ENCODE measurements around the gene HDGF.

The HDGF gene

DNA sequence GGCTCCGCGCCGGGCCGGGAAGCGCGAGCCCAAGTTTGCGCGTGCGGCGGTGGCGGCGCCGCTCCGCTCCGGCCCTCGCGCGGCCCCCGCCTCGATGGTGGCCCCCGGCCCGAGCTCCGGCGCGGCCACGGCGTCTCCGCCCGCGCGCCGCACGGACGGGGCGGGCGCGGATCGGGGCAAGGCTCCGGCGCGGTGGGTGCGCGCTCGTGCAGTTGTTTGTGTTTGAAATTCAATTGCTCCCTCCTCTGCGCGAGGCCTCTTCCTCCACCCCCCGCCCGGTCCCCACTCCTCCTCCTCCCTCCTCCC lies at the start of gene HDGF:
TSS of gene HDGF (minus strand) at position 225 of the 306 bp plus-strand sequence. CDS start 246 bp downstream, outside the sequence.
- in situ Hi-C loops (cut with HindIII; ENCODE audit: low pct_ligation_motif_present, low pct_unique_long_range_greater_than_20kb, low sequenced_read_pairs): no loop called here

DNA sequence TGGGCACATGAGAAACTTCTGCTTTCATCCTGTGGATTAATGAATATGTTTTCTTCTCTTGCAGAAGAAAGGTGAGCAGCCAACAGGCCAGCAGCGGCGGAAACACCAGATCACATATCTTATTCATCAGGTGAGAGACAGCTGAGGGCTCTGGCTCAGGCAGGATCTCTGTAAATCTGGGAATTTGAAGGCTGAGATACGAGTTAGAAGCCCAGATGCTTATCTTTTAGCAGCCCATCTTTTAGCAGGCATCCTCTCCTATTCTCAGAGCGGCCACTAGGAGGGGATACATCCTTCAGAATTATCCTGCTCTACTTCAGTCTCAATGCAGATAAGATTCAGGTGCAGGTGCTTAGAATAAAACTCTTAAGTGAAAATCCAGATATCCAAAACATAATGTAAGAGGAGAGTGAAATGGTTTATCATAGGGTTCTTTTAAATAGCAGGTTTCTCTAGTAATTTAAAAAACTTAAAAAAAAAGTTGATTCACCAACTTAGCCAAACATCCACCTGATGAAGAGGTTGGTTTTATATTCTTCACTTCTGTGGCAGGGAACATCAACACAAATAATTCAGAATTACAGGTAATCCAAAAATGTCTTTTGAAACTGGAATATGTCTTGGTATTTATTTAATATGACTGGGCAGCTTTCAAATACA lies 45.9 kb upstream of the HDGF start:
- in situ Hi-C loops (cut with HindIII; ENCODE audit: low pct_ligation_motif_present, low pct_unique_long_range_greater_than_20kb, low sequenced_read_pairs): no loop called here
- DNase-seq: peak; percentile 76

More for the DNA sequence above, at the start of gene HDGF:
- DNase-seq: no peak

DNA sequence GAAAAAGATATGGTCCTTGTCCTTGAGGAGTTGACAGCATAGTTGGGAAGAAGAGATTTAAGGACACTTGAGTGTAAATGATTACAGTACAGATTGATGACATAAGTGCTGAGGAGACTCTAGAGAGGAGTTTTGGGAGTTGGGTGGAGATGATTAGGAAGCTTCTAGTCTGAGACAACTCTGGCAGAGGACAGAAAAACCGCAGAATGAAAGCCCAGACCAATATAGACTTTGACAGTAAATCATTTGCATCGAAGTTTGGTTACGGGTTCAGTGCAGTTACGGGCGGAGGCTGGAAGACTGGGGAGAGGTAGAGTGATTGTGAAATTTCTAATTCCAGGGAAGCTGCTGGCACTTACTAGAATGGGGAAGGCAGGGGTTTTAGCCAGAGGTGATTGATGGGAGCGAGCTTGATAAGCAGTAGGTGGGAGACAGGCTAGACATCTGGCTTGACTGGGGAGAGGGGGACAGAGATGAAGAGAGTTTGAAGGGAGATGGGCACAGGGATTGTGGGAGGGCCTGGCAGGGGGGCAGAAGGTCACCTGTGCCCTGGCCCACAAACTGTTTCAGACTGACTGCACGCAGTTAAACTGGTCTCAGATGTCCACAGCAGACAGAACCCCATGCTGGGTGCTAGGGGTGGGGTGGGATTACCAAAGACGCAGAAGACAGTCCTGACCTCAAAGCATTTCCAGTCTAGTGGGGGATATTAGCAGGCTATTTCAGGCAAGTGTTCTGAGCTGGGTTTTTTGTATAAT lies 45.0 kb upstream of the HDGF start:
- DNase-seq: peak; percentile 77
- in situ Hi-C loops (cut with HindIII; ENCODE audit: low pct_ligation_motif_present, low pct_unique_long_range_greater_than_20kb, low sequenced_read_pairs): no loop called here

DNA sequence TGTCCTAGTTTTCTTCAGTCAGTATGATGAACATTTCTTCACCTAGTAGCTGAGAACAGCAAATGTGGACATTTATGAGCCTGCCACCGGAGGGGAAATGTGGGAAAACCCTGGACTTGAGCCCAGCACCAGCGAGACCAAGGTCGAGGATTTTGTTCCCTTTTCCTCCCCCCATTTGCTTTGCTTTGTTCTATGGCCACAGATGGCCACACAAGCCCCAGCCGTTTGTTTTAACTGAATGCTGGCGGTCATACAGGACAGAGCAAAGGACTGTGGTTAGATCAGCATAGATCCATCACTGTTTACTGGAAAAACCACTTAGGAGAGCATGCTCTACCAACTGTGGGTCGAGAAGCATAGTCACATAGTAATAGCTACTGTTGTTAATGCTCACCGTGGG lies 44.3 kb upstream of the HDGF start:
- in situ Hi-C loops (cut with HindIII; ENCODE audit: low pct_ligation_motif_present, low pct_unique_long_range_greater_than_20kb, low sequenced_read_pairs): no loop called here
- peak; percentile 79 for DNase-seq

DNA sequence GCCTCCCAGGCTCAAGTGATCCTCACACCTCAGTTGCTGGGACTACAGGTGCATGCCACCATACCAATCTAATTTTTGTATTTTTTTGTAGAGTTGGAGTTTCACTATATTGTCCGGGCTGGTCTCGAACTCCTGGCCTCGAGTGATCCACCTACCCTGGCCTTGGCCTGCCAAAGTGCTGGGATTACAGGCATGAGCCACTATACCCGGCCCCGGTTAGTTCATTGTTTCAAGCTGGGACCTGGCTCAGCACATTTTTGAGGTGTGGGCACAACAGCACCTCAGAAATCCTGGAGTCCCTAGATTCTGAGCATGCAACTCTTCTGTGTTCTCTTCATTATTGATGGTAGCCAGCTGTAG lies 43.9 kb upstream of the HDGF start:
- in situ Hi-C loops (cut with HindIII; ENCODE audit: low pct_ligation_motif_present, low pct_unique_long_range_greater_than_20kb, low sequenced_read_pairs): no loop called here
- no peak for DNase-seq

DNA sequence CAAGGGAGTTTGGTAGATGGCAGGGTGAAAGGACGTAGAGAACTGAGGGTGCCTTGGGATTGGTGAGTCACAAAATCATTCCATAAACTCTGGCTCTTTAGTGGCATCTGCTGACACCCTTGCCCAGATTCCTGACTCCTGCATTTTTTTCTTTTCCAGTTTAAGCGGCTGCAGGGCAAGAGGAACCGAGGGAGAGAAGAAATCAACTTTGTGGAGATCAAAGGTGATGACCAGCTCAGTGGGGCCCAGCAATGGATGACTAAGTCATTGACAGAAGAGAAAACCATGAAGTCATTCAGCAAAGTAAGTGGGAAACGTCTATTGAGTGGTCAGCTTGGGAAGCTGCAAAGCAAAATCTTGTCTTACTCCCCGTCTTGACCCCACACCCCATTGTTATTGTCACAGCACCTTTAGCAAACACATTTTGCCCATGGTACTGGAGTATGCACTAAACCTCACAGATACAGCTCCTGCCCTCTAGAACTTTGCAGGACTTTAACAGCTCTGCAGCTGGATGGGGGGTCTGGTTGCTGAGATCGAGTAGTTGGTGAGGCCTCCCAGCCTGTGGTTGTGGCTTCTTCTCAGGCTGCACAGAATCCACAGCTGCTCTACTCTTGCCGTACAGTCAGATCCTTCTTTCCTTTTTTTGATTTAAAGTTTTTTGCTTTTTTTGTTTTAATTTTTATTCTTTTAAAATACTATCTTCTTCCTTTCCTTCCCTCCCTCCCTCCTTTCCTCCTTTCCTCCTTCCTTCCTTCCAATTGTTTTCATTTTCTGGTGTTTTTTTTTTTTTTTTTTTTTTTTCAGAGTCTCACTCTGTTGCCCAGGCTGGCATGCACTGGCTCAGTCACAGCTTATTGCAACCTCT lies 43.3 kb upstream of the HDGF start:
- peak; percentile 85 for DNase-seq
- in situ Hi-C loops (cut with HindIII; ENCODE audit: low pct_ligation_motif_present, low pct_unique_long_range_greater_than_20kb, low sequenced_read_pairs): no loop called here

DNA sequence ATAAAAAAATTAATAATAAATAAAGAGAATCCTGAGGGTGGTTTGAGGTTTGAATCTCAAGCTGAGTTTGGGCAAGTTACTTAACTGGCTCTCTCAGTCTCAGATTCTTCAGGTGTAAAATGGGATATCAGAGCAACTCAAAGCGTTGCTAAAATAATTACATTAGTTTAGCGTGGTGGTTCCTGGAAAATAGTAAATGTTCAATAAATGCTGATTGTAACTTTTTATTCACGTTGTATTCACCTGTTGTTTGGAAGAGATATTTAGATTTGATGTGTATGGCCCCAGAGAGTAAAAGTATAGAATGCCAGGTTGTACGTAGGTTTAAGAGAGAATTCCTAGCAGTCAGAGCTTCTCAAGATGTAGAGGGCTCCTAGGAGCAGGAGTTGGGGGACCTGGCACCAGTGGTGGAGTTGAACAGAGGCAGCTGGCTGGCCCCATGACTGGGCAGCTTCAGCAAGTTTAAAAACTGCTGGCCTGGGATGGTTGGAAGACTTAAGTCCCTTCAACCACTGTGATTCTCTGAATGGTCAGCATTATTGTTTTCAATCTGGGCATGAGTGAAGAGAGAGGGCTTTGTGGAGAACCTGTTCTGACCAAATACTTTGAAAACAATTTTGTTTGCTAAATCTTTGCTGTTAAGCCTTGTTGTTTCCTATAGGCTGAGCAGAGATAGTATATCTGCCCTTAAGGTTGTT lies 38.3 kb upstream of the HDGF start:
- in situ Hi-C loops (cut with HindIII; ENCODE audit: low pct_ligation_motif_present, low pct_unique_long_range_greater_than_20kb, low sequenced_read_pairs): no loop called here
- no peak for DNase-seq

DNA sequence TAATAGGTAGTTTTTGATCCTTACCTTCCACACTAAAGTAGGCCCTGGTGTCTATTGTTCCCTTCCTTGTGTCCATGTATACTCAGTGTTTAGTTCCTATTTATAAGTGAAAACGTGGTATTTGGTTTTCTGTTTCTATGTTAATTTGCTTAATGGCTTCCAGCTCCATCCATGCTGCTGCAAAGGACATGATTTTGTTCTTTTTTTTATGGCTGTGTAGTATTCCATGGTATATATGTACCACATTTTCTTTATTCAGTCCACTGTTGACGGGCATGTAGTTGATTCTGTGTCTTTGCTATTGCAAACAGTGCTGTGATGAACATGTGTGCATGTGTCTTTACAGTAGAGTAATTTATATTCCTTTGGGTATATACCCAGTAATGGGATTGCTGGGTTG lies 36.7 kb upstream of the HDGF start:
- in situ Hi-C loops (cut with HindIII; ENCODE audit: low pct_ligation_motif_present, low pct_unique_long_range_greater_than_20kb, low sequenced_read_pairs): no loop called here
- DNase-seq: no peak

DNA sequence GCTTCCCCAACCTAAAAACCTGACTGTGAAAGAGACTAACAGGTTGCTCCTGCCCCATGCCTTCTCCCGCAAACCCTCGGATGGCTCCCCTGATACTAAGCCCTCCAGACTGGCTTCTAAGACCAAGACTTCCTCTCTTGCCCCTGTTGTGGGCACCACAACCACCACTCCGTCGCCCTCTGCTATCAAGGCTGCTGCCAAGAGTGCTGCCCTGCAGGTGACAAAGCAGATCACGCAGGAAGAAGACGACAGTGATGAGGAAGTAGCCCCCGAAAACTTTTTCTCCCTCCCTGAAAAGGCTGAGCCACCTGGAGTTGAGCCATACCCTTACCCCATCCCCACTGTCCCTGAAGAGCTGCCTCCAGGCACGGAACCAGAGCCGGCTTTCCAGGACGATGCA lies 35.2 kb upstream of the HDGF start:
- no peak for DNase-seq
- in situ Hi-C loops (cut with HindIII; ENCODE audit: low pct_ligation_motif_present, low pct_unique_long_range_greater_than_20kb, low sequenced_read_pairs): no loop called here

DNA sequence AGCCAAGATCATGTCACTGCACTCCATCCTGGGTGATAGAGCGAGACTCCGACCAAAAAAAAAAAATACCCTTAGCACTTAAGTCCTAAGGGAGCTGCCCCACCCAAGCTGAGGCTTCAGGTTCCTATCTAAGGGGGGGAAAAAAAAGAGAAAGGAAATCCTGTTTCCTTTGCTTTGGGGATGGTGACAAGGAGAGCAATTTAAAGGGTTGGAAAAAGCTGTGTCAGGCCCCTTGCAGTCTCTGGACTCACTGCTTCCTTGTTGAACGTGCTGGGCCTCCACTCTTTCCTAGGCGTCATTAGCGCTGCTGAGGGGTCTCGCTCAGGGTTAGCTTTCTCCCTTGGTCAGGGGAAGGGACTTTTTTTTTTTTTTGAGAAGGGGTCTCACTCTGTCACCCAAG lies 34.0 kb upstream of the HDGF start:
- in situ Hi-C loops (cut with HindIII; ENCODE audit: low pct_ligation_motif_present, low pct_unique_long_range_greater_than_20kb, low sequenced_read_pairs): no loop called here
- DNase-seq: no peak

DNA sequence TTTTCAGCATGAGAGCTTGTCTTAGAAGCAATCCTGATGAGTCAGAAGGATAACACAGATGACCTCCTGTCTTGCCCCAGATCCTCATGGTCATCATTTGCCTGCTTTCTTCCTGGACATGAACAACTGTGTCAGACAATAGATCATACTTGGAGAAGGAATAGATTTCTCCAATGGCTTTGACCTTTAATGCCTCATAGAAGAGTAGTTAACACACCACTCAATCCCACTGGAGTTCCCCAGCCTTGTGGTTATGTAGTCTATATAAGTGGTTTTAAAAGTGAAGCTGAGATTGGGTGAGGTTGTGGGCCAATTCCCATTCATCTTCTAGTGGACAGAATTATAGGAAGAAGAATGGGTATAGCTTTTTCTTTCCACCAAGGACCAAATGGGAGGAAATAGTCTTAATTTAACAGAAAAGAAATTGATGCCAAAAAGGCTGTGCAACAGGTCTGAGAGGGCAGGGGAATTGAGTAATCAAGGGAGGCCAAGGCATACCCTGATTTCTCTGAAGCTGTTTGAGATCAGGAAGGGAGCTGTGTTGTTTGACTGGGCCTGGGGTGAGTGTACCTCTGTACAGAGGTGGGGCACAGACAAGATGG lies 30.2 kb upstream of the HDGF start:
- DNase-seq: no peak
- in situ Hi-C loops (cut with HindIII; ENCODE audit: low pct_ligation_motif_present, low pct_unique_long_range_greater_than_20kb, low sequenced_read_pairs): no loop called here

DNA sequence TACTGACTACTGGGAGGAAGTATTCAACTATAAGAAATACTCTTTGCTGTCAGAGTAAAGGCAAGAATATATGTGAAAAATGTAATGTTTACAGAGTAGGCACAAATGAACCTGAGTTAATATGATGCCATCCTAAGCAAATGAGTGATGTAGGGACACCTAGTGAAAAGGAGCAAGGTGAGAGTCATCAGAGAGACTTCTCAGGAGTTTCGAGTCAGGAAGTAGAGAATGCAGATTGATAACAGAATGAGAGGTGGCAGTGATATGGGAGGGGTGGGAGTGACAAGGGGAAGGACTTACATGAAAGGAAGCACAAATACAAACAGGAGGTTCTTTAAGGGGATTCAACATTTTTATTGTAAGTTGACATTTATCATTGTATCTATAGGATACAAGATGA lies 26.1 kb upstream of the HDGF start:
- no peak for DNase-seq
- in situ Hi-C loops (cut with HindIII; ENCODE audit: low pct_ligation_motif_present, low pct_unique_long_range_greater_than_20kb, low sequenced_read_pairs): no loop called here

DNA sequence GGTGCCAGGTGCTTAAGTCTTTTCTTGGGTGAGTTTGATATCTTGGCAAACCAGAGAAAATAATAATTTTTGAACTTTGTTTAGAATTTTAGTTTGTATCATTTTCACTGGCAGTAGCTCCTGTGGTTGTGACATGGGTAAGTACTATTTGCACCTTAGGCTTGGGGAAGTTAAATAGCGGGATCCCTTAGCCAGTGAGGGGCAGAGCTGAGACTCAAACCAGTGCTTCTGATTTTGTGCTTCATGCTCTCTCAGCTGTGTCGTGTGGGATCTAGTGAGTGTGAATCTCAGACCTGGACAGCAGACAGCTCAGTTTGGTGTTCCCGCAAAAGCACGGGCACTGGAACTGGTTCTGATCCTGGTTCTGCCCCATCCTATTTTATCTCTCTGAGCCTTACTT lies 25.5 kb upstream of the HDGF start:
- in situ Hi-C loops (cut with HindIII; ENCODE audit: low pct_ligation_motif_present, low pct_unique_long_range_greater_than_20kb, low sequenced_read_pairs): no loop called here
- DNase-seq: no peak

DNA sequence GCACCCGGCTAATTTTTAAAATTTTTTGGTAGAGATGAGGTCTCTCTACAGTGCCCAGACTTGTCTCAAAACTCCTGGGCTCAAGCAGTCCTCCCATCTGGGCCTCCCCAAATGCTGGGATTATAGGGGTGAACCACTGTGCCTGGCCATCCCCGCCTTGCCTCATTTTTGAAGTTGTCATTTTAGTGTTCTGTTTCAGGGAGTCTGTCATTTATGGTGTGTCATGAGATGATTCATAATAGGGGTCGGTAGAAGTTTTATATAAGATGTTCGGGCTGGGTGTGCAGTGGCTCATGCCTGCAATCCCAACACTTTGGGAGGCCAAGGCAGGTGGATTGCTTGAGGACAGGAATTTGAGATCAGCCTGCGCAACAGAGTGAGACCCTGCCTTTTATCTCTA lies 24.3 kb upstream of the HDGF start:
- DNase-seq: no peak
- in situ Hi-C loops (cut with HindIII; ENCODE audit: low pct_ligation_motif_present, low pct_unique_long_range_greater_than_20kb, low sequenced_read_pairs): no loop called here

DNA sequence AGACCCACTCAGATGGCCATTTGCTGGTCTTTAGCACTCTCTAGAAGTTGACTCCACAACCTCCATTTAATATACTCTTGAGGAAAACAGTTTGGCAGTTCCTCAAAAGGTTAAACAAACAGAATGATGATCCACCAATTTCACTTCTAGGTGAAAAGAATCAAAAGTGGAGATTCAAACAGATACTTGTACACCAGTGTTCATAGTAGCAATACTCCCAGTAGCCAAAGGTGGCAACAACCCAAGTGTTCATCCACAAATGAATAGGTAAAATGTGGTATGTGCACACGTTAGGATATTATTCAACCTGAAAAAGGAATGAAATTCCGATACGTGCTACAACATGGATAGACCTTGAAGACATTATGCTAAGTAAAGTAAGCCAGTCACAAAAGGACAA lies 22.1 kb upstream of the HDGF start:
- in situ Hi-C loops (cut with HindIII; ENCODE audit: low pct_ligation_motif_present, low pct_unique_long_range_greater_than_20kb, low sequenced_read_pairs): no loop called here
- no peak for DNase-seq

DNA sequence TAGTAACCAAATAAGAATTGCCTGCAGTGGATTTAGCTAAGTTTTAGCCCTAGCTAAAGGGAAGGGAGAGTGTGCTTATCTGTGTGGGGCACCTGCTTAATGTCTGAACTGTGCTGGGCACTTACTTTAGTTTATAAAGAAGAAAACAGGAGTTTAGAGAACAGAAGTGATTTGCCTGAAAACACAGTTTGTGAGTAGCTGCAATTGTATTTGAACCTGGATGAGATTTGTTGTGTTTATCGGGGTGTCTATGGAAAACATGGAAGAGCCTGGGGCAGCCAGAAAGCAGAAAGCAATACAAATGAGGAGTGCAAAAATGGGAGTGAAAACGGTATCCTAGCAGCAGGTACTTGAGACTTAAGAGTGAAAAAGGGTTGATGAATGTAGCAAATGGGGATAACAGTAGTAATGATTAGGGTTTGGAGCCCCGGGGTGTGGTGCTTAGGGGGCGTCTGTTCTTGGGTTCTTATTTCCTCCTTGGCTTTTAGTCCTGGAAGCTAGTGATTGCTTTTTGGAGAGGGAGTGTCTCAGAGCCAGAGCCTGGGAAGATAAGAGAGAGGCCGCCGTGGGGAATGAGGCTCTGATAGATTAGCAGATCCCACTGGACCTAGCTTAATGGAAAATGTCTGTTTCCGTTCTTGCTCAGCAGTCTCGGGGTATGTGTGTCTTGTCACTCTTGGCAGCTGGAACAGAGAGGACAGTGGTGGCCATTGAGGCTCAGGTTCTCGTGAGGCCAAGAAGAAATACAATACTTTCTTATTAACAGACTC lies 21.4 kb upstream of the HDGF start:
- no peak for DNase-seq
- in situ Hi-C loops (cut with HindIII; ENCODE audit: low pct_ligation_motif_present, low pct_unique_long_range_greater_than_20kb, low sequenced_read_pairs): no loop called here

DNA sequence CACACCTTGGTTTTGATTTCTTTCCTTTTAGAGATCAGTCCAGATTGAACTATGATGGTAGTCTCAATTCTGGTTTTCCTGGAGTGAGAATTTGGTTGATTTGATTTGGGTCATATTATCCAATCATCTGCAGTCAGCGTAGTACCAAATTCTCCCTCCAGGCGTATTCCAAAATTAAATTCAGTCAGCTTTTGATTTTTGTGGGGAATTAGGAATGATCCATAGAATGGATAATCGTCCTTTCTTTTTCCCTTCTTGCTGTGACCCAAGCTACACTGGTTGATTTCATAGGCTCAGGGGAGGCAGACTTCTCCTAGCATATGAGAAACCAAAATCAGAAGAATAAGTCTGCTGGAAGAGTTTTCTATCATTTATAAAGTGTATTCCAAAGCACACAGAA lies 20.7 kb upstream of the HDGF start:
- in situ Hi-C loops (cut with HindIII; ENCODE audit: low pct_ligation_motif_present, low pct_unique_long_range_greater_than_20kb, low sequenced_read_pairs): no loop called here
- DNase-seq: no peak

DNA sequence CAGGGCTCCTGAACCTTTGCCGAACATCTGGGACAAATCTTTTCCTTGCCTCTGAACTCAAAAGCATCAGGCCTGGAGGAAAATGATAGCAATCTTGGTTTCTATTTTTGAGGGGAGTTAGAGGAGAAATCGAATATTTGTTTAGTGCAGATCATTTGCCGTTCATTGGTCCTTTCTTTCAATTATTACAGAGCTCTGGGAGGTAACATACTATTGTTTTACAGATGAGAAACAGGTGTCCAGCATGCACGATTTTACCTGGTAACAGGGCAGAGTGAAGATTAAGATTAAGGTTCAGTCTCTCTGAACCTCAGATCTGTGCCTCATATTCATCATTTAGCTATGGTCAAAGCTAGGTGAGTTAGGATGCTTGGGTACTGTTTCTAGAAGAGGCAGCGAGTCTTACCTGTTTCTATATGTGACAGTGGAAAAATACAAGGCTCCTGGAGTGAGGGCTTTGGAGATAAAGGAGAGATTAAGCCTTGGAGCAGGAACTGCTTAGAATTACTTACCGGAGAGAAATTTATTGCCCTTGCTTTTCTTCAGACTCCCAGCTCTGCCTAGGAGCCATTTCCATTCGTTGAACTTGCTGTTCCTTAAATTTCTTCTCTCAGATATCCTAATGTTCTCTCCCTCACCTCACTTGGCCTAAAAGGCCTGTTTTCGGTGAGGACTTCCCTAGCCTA lies 17.3 kb upstream of the HDGF start:
- in situ Hi-C loops (cut with HindIII; ENCODE audit: low pct_ligation_motif_present, low pct_unique_long_range_greater_than_20kb, low sequenced_read_pairs): no loop called here
- no peak for DNase-seq
